ENCODE measurements around the gene HSPA8.

HSPA8 gene

DNA sequence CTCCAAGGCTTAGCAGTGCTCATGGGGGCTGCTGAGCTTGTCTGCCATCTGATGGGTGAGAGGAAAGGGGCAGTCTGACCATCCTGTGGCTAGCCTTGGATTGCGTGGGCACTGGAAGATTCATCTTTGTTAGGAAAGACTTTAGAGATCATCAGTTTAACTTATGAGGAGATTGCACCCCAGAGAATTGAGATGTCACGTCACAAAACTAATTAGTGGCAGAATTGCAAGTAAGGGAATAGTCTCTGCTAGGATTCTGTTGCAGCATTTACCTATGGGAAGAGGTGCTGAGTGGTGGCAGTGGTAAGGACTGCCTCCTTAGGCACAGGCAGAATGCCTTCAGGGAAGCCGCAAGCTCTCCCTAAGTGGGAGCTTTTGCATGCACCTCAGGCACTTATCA lies 42.8 kb upstream of the HSPA8 start:
- Histone ChIP-seq H2AK5ac (ENCODE audit: low read length, severe bottlenecking) (no peak overlapping the region), H3K23ac (ENCODE audit: low read length in 2 of 2) (no peak overlapping the region), H3K27ac (ENCODE audit: low read length, poor library complexity, severe bottlenecking) (no peak overlapping the region), H3K4me1 (ENCODE audit: control insufficient read depth, insufficient read depth, low read depth, low read length) (no peaks in the 10 kb centered on the region), H4K91ac (ENCODE audit: low read length) (peak overlapping the region; percentile 60), H3K4me2 (ENCODE audit: low read length, poor library complexity, severe bottlenecking) (no peak overlapping the region), H3K4me3 (ENCODE audit: insufficient read depth in 1 of 2, low read depth in 1 of 2, low read length in 2 of 2) (no peak overlapping the region), H3K18ac (ENCODE audit: low read depth in 1 of 2, low read length in 2 of 2) (peak overlapping the region in 1 of 2 experiments; percentile 52), H4K8ac (ENCODE audit: low read length) (no peak overlapping the region), H3K27me3 (ENCODE audit: control insufficient read depth in 1 of 2, insufficient read depth in 1 of 2, low read length in 2 of 2) (no peaks in the 10 kb centered on the region), H3K36me3 (ENCODE audit: control insufficient read depth in 1 of 2, insufficient read depth in 2 of 2, low read depth in 1 of 2, low read length in 2 of 2) (peaks cover 0 to 21% of the 10 kb centered on the region in 2 experiments), H3K9ac (ENCODE audit: low read length) (peak overlapping the region; percentile 76), H2BK120ac (ENCODE audit: low read depth, low read length) (no peak overlapping the region), H2AFZ (ENCODE audit: low read depth, low read length) (no peak overlapping the region), H3K14ac (ENCODE audit: low read length in 2 of 2) (no peak overlapping the region), H2BK5ac (ENCODE audit: low read depth, low read length, poor library complexity, severe bottlenecking) (no peak overlapping the region), H2BK12ac (ENCODE audit: low read length in 2 of 2) (peak overlapping the region in 1 of 2 experiments; percentile 84), H2BK15ac (ENCODE audit: low read depth, poor library complexity, severe bottlenecking) (no peak overlapping the region), H3K4ac (ENCODE audit: low read depth in 1 of 2, low read length in 2 of 2) (no peak overlapping the region), H3K9me3 (ENCODE audit: control insufficient read depth, low read length) (no peaks in the 10 kb centered on the region), H3K79me1 (replicated peaks; ENCODE audit: low read length, poor library complexity, severe bottlenecking) (peaks cover 3% of the 10 kb centered on the region)
- WGBS: 91% methylated on average over 3 of the region's 3 CpGs
- DNase-seq: no peak

DNA sequence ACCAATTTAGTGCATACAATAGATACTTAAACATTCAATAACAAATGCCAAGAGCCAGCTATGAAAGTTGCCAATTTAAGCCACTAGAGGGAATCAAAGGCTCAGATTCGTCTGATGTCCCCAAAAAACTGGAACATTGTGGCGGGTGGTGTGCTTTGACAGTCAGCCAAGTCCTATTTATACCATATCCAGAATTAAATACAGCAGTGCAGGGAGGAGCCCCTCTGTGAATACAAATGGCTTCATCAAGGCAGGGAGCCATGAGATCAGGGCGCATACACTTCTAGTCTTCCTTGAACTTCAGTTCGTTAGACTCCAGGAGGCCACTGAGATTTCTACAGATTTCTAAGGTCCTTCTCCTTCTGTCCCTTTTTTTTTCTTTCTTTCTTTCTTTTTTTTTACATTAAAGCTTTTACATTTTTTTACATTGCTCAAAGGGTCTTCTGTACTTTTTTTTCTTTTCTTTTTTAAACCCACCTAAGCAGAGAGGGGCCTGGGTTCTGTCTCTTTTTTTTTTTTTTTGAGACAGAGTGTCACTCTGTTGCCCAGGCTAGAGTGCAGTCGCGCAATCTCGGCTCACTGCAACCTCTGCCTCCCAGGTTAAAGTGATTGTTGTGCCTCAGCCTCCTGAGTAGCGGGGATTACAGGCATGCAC lies 41.5 kb upstream of the HSPA8 start:
- no peak overlapping the region for H3K14ac ChIP-seq (ENCODE audit: low read length in 2 of 2)
- peak overlapping the region in 1 of 2 experiments; percentile 18 for H3K4me3 ChIP-seq (ENCODE audit: insufficient read depth in 1 of 2, low read depth in 1 of 2, low read length in 2 of 2)
- no peaks in the 10 kb centered on the region for H3K4me1 ChIP-seq (ENCODE audit: control insufficient read depth, insufficient read depth, low read depth, low read length)
- no peak overlapping the region for H3K23ac ChIP-seq (ENCODE audit: low read length in 2 of 2)
- H2BK15ac ChIP-seq (ENCODE audit: low read depth, poor library complexity, severe bottlenecking): no peak overlapping the region
- H3K9ac ChIP-seq (ENCODE audit: low read length): peak overlapping the region; percentile 76
- H3K9me3 ChIP-seq (ENCODE audit: control insufficient read depth, low read length): no peaks in the 10 kb centered on the region
- H4K91ac ChIP-seq (ENCODE audit: low read length): no peak overlapping the region
- no peak overlapping the region for H3K27ac ChIP-seq (ENCODE audit: low read length, poor library complexity, severe bottlenecking)
- H2BK5ac ChIP-seq (ENCODE audit: low read depth, low read length, poor library complexity, severe bottlenecking): no peak overlapping the region
- H3K36me3 ChIP-seq (ENCODE audit: control insufficient read depth in 1 of 2, insufficient read depth in 2 of 2, low read depth in 1 of 2, low read length in 2 of 2): peaks cover 0 to 14% of the 10 kb centered on the region in 2 experiments
- H2BK120ac ChIP-seq (ENCODE audit: low read depth, low read length): no peak overlapping the region
- H3K27me3 ChIP-seq (ENCODE audit: control insufficient read depth in 1 of 2, insufficient read depth in 1 of 2, low read length in 2 of 2): no peaks in the 10 kb centered on the region
- no peak overlapping the region for H2AFZ ChIP-seq (ENCODE audit: low read depth, low read length)
- no peak overlapping the region for H3K4ac ChIP-seq (ENCODE audit: low read depth in 1 of 2, low read length in 2 of 2)
- 78% methylated on average over 8 of the region's 8 CpGs for WGBS
- H3K18ac ChIP-seq (ENCODE audit: low read depth in 1 of 2, low read length in 2 of 2): peak overlapping the region in 1 of 2 experiments; percentile 40
- no peak overlapping the region for H2AK5ac ChIP-seq (ENCODE audit: low read length, severe bottlenecking)
- H2BK12ac ChIP-seq (ENCODE audit: low read length in 2 of 2): no peak overlapping the region
- H4K8ac ChIP-seq (ENCODE audit: low read length): no peak overlapping the region
- no peak overlapping the region for H3K4me2 ChIP-seq (ENCODE audit: low read length, poor library complexity, severe bottlenecking)
- H3K79me1 ChIP-seq (replicated peaks; ENCODE audit: low read length, poor library complexity, severe bottlenecking): peaks cover 3% of the 10 kb centered on the region
- peak; percentile 77 for DNase-seq

DNA sequence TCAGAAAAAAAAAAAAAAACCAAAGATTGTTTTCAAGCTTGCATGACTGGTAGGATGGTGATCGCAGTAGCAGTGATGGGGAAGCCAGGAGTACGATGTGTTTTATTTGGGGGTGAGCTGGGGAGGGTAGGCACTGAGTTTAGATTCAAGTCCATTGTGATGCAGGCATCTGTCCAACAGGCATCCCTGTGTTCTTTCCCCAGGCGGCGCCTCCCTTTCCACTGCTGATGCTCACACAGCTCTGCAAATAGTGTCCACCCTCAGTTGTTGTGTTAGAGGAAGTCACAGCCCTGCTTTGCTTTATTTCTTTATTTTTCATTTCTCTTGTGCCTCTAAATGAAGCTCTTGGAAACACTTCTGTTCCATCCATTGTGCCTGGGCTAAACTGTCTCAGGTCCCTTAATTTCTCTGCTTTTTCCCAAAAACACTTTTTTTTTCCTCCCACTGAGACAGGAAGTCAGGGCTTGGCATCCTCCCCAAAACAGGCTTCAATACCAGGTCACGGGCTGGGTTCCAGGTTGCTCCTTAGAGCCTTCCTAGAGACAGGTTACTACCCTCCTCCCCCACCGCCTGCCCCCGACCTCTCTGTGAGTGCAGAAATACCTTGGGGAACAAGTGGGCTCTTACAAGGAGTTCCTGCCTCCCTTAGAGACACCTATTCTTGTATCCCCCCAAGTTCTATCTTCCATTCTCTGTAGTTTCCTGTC lies 38.6 kb upstream of the HSPA8 start:
- Histone ChIP-seq H2AK5ac (ENCODE audit: low read length, severe bottlenecking) (no peak overlapping the region), H2BK15ac (ENCODE audit: low read depth, poor library complexity, severe bottlenecking) (no peak overlapping the region), H3K9ac (ENCODE audit: low read length) (peak overlapping the region; percentile 74), H2BK5ac (ENCODE audit: low read depth, low read length, poor library complexity, severe bottlenecking) (no peak overlapping the region), H3K27me3 (ENCODE audit: control insufficient read depth in 1 of 2, insufficient read depth in 1 of 2, low read length in 2 of 2) (no peaks in the 10 kb centered on the region), H3K36me3 (ENCODE audit: control insufficient read depth in 1 of 2, insufficient read depth in 2 of 2, low read depth in 1 of 2, low read length in 2 of 2) (peaks cover 0 to 32% of the 10 kb centered on the region in 2 experiments), H2BK12ac (ENCODE audit: low read length in 2 of 2) (no peak overlapping the region), H3K27ac (ENCODE audit: low read length, poor library complexity, severe bottlenecking) (no peak overlapping the region), H3K4me1 (ENCODE audit: control insufficient read depth, insufficient read depth, low read depth, low read length) (no peaks in the 10 kb centered on the region), H3K4ac (ENCODE audit: low read depth in 1 of 2, low read length in 2 of 2) (no peak overlapping the region), H3K18ac (ENCODE audit: low read depth in 1 of 2, low read length in 2 of 2) (no peak overlapping the region), H4K91ac (ENCODE audit: low read length) (no peak overlapping the region), H3K4me3 (ENCODE audit: insufficient read depth in 1 of 2, low read depth in 1 of 2, low read length in 2 of 2) (no peak overlapping the region), H4K8ac (ENCODE audit: low read length) (no peak overlapping the region), H3K9me3 (ENCODE audit: control insufficient read depth, low read length) (no peaks in the 10 kb centered on the region), H3K14ac (ENCODE audit: low read length in 2 of 2) (no peak overlapping the region), H2AFZ (ENCODE audit: low read depth, low read length) (no peak overlapping the region), H3K23ac (ENCODE audit: low read length in 2 of 2) (no peak overlapping the region), H3K79me1 (replicated peaks; ENCODE audit: low read length, poor library complexity, severe bottlenecking) (peaks cover 3% of the 10 kb centered on the region), H2BK120ac (ENCODE audit: low read depth, low read length) (no peak overlapping the region), H3K4me2 (ENCODE audit: low read length, poor library complexity, severe bottlenecking) (no peak overlapping the region)
- 91% methylated on average over 7 of the region's 7 CpGs for WGBS
- DNase-seq: no peak

DNA sequence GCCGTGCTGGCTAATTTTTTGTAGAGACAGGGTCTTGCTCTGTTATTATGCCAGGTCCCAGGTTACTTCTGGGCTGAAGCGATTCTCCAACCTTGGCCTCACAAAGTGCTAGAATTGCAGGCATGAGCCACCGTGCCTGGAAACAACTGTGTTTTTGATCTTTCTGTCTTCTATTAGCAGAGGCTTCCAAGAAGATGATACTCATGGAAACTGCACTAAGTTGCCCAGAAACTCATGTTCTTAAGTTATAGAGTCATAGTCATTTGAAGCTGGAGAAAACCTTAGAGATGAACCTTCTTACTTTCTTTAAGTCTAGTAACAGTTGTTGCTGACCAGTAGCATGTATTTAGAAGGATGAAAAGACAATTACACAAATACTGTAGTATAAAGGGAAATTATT lies 37.1 kb upstream of the HSPA8 start:
- H3K4ac ChIP-seq (ENCODE audit: low read depth in 1 of 2, low read length in 2 of 2): no peak overlapping the region
- H3K9ac ChIP-seq (ENCODE audit: low read length): peak overlapping the region; percentile 6
- H3K4me1 ChIP-seq (ENCODE audit: control insufficient read depth, insufficient read depth, low read depth, low read length): no peaks in the 10 kb centered on the region
- H2AK5ac ChIP-seq (ENCODE audit: low read length, severe bottlenecking): no peak overlapping the region
- H2BK120ac ChIP-seq (ENCODE audit: low read depth, low read length): no peak overlapping the region
- 99% methylated on average over 3 of the region's 3 CpGs for whole genome bisulfite sequencing
- H3K14ac ChIP-seq (ENCODE audit: low read length in 2 of 2): no peak overlapping the region
- no peak overlapping the region for H2BK12ac ChIP-seq (ENCODE audit: low read length in 2 of 2)
- peaks cover 0 to 41% of the 10 kb centered on the region in 2 experiments for H3K36me3 ChIP-seq (ENCODE audit: control insufficient read depth in 1 of 2, insufficient read depth in 2 of 2, low read depth in 1 of 2, low read length in 2 of 2)
- H3K27me3 ChIP-seq (ENCODE audit: control insufficient read depth in 1 of 2, insufficient read depth in 1 of 2, low read length in 2 of 2): no peaks in the 10 kb centered on the region
- H3K23ac ChIP-seq (ENCODE audit: low read length in 2 of 2): no peak overlapping the region
- no peak for DNase-seq
- H4K8ac ChIP-seq (ENCODE audit: low read length): no peak overlapping the region
- H3K4me2 ChIP-seq (ENCODE audit: low read length, poor library complexity, severe bottlenecking): no peak overlapping the region
- H3K9me3 ChIP-seq (ENCODE audit: control insufficient read depth, low read length): no peaks in the 10 kb centered on the region
- H3K18ac ChIP-seq (ENCODE audit: low read depth in 1 of 2, low read length in 2 of 2): no peak overlapping the region
- H3K4me3 ChIP-seq (ENCODE audit: insufficient read depth in 1 of 2, low read depth in 1 of 2, low read length in 2 of 2): no peak overlapping the region
- H3K27ac ChIP-seq (ENCODE audit: low read length, poor library complexity, severe bottlenecking): no peak overlapping the region
- H4K91ac ChIP-seq (ENCODE audit: low read length): no peak overlapping the region
- H2AFZ ChIP-seq (ENCODE audit: low read depth, low read length): no peak overlapping the region
- no peak overlapping the region for H2BK5ac ChIP-seq (ENCODE audit: low read depth, low read length, poor library complexity, severe bottlenecking)
- no peak overlapping the region for H2BK15ac ChIP-seq (ENCODE audit: low read depth, poor library complexity, severe bottlenecking)
- H3K79me1 ChIP-seq (replicated peaks; ENCODE audit: low read length, poor library complexity, severe bottlenecking): peaks cover 3% of the 10 kb centered on the region
